BLaER1 (cell line): ENCODE data around the gene SCCPDH.
A peak's percentile ranks its signal among the peaks of the same experiment; 100 is the strongest.

Source experiments
- H3K27ac ChIP-seq: shearing (Covaris generic); formaldehyde crosslinking; 2 replicates; pipeline ENCODE4 v1.8.1; 2022
- H3K27me3 ChIP-seq: shearing (Covaris generic); formaldehyde crosslinking; 2 replicates; pipeline ENCODE4 v1.8.1; 2022
- H3K36me3 ChIP-seq: shearing (Covaris generic); formaldehyde crosslinking; 2 replicates; pipeline ENCODE4 v1.8.1; 2022
- H3K4me1 ChIP-seq: shearing (Covaris generic); formaldehyde crosslinking; 2 replicates; pipeline ENCODE4 v1.8.1; 2022
- H3K4me2 ChIP-seq: shearing (Covaris generic); formaldehyde crosslinking; 2 replicates; pipeline ENCODE4 v1.8.1; 2022
- H3K4me3 ChIP-seq: shearing (Covaris generic); formaldehyde crosslinking; 2 replicates; pipeline ENCODE4 v1.8.1; 2022
- H3K9ac ChIP-seq: shearing (Covaris generic); formaldehyde crosslinking; 2 replicates; pipeline ENCODE4 v1.8.1; 2022
- H3K9me3 ChIP-seq: shearing (Covaris generic); formaldehyde crosslinking; 2 replicates; pipeline ENCODE4 v1.8.1; 2022
- H4K20me1 ChIP-seq: shearing (Covaris generic); formaldehyde crosslinking; 2 replicates; pipeline ENCODE4 v1.8.1; 2022
- Cebpa-rat ChIP-seq: shearing (Covaris generic); IDR thresholded peaks from 2 replicates; pipeline ENCODE4 v1.8.1; 2022

Gene SCCPDH

DNA sequence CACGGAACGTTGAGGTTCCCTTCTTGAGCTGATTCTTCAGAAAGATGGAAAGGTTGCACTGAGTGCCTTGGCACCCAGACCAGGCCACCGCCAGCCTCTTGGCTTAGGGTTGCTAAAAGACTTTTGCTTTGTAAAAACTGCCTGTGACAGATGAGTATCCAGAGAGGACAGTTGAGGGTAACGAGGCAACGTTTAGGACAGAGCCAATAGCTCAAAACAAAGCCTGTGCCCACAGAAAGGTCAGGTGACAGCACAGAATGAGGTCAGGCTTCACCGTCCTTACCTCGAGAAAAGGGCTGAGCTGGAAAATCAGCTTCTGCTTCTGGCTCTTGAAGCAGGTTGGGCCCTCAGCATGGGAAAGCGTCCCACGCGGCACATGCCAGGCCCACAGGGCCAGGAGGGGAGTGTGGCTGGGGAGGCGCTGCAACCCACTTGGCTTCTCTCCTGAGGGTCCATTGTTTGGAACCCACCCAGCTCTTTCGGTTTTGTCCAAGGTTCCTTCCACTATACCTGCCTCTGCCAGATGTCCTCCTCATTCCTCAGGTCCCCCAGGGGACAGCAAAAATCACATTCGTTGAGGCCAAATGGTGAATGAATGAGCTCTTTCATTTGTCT is 55.5 kb downstream of the SCCPDH start:
- no peak for TF ChIP-seq Cebpa-rat
- Histone ChIP-seq H4K20me1 (no peaks in the 10 kb centered on the region), H3K36me3 (peaks cover 68% of the 10 kb centered on the region), H3K9ac (peak overlapping the region; percentile 42; the same call in 1 of the 2 replicates), H3K9me3 (no peaks in the 10 kb centered on the region), H3K4me3 (no peak overlapping the region), H3K27ac (peak overlapping the region; percentile 84), H3K4me1 (peaks cover 98% of the 10 kb centered on the region), H3K4me2 (peak overlapping the region; percentile 70), H3K27me3 (no peaks in the 10 kb centered on the region)

DNA sequence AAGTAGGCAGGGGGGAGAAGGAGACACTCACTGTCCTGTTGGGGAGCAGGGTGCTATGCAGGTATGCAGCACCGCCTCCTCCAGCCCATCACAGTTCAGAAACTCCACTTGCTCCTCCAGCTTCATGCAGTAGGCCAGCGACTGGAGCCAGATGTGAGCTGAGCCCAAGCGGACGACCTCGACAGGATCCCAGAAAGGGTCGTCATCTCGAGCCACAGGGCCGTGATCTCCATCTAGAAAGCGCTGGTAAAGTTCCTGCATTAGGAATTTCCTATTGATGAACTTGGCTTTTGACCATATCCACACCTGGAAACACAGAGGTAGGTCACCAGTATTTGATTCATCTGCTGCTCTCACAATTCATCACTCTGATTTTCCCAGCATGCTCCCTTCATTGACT is 56.1 kb downstream of the SCCPDH start:
- H3K27ac ChIP-seq = peak overlapping the region; percentile 84
- H3K9me3 ChIP-seq = no peaks in the 10 kb centered on the region
- H3K4me2 ChIP-seq = peak overlapping the region; percentile 70
- peaks cover 62% of the 10 kb centered on the region for H3K36me3 ChIP-seq
- no peaks in the 10 kb centered on the region for H4K20me1 ChIP-seq
- H3K9ac ChIP-seq = no peak overlapping the region; the same call in 1 of the 2 replicates
- TF ChIP-seq Cebpa-rat = no peak
- no peak overlapping the region for H3K4me3 ChIP-seq
- peaks cover 99% of the 10 kb centered on the region for H3K4me1 ChIP-seq
- no peaks in the 10 kb centered on the region for H3K27me3 ChIP-seq

DNA sequence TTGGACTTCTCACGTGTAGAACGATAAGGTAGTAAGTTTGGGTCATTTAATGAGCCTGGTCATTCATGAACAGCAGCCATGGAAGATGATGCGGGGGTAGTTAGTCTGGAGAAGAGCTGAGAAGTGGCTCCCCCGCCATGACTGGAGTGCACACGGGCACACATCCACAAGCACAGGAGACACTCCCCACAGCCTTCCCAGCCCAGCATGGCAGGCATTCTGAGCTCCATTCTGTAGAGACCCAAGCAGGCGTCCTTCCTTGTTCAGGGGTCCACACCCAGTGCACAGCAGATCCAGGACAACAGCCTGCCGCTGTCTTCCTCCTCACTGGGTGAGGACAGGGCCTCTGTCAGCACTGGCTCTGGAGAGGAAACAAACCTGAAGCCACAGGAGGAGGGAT is 57.0 kb downstream of the SCCPDH start:
- Histone ChIP-seq H3K4me3 (no peak overlapping the region), H3K27me3 (no peaks in the 10 kb centered on the region), H3K9ac (peak overlapping the region; percentile 44; the same call in 1 of the 2 replicates), H3K36me3 (peaks cover 52% of the 10 kb centered on the region), H4K20me1 (no peaks in the 10 kb centered on the region), H3K9me3 (no peaks in the 10 kb centered on the region), H3K4me1 (peaks cover 99% of the 10 kb centered on the region), H3K4me2 (peak overlapping the region; percentile 70), H3K27ac (peak overlapping the region; percentile 84)
- TF ChIP-seq Cebpa-rat = no peak

DNA sequence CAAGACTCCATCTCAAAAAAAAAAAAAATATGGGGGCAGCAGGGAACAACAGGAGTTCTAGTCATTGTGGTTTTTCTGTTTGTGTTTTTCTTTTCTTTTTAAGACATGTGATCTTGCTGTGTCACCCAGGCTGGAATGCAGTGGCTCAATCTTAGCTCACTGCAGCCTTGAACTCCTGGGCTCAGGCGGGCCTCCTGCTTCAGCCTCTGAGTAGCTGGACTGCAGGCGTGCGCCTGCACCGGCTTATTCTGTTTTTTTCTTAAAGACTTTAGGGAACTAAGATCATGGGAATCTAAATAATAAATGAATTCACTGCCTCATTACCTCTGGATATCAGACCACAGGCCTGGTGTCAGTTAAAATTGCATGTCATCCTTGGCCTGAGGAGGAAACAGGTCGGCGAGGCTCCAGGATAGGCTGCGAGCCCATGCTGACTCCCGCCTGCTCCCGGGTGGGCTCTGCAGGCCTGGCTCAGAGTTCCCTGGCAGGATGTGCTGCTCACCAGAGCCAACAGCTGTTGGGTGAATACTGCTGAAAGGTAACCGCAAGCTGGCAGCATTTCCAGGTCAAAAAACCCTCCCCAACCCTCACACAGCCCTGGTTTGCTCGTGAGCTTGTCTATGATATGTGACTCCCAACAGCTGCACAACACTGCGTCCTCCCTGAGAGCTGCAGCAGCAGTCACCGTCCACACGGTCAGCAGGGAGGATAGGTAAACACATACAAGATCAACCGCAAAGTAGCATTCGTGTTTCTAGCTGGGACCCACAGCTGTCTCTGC is 58.1 kb downstream of the SCCPDH start:
- peak overlapping the region; percentile 44; the same call in 1 of the 2 replicates for H3K9ac ChIP-seq
- H3K4me1 ChIP-seq = peaks cover 99% of the 10 kb centered on the region
- TF ChIP-seq Cebpa-rat = no peak
- H3K27ac ChIP-seq = peak overlapping the region; percentile 84
- H3K4me2 ChIP-seq = peak overlapping the region; percentile 70
- no peaks in the 10 kb centered on the region for H4K20me1 ChIP-seq
- no peak overlapping the region for H3K4me3 ChIP-seq
- peaks cover 41% of the 10 kb centered on the region for H3K36me3 ChIP-seq
- H3K27me3 ChIP-seq = no peaks in the 10 kb centered on the region
- no peaks in the 10 kb centered on the region for H3K9me3 ChIP-seq

DNA sequence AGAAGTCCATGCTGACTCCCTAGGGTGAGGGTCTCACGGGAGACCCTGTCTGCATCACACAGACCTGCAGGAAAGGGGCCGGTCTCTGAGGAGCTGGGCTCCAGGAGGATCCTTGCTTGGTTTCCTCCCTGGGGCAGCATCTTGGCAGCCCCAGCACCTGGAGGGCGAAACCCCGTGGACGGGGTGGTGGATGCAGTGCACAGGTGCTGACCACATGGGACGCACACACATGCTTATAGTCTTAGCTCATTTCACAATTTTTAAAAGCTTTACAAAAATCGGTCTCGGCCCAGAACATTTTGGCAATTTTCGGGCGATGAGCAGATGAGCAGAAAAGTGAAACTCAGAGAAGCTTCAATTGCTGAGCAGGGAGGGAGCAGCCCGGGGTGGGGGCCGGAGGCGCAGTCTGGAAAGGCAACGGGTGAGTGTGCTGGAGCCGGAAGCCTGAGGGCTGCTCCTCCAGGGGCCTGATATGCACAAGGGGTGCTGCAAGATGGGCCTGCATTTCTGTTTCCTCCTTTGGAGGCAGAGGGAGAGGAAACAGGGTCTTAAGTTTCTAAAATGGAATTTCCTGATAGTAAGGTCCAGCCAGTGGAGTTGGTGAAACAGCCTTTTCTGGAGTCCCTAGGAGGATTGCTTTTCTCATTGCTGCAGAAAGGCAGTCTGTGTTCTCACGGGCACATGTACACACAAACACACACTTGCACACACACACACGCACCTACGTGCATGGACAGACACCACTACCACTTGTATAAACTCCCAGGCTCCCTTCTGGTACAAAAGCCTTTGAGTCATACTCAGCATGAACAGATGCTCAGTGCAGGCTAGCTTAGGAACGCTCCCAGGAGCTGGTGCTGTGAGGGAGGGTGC is 60.6 kb downstream of the SCCPDH start:
- H3K4me3 ChIP-seq = peak overlapping the region; percentile 61
- H3K4me1 ChIP-seq = peaks cover 99% of the 10 kb centered on the region
- peaks cover 16% of the 10 kb centered on the region for H3K36me3 ChIP-seq
- no peaks in the 10 kb centered on the region for H3K9me3 ChIP-seq
- H3K27ac ChIP-seq = peak overlapping the region; percentile 91
- H3K27me3 ChIP-seq = no peaks in the 10 kb centered on the region
- H3K9ac ChIP-seq = peak overlapping the region; percentile 74
- peak overlapping the region; percentile 93 for H3K4me2 ChIP-seq
- no peaks in the 10 kb centered on the region for H4K20me1 ChIP-seq
- no peak for TF ChIP-seq Cebpa-rat

DNA sequence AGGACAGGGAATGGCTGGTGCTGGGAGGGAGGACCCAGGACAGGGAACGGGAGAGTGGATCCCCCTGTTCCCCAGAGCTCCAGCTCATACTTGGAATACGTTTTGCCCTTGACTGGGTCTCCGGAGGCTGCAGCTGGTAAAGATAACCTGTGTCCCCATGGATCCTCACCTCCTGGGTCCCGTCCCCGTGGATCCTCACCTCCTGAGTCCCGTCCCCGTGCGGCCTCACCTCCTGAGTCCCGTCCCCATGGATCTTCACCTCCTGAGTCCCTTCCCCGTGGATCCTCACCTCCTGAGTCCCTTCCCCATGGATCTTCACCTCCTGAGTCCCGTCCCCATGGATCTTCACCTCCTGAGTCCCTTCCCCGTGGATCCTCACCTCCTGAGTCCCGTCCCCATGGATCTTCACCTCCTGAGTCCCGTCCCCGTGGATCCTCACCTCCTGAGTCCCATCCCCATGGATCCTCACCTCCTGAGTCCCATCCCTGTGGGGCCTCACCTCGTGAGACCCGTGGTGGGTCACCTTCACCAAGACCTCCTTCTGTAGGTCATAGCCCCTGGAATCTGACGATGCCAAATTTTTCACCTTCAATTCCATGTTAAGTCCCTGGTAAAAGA is 61.4 kb downstream of the SCCPDH start:
- peak overlapping the region; percentile 91 for H3K27ac ChIP-seq
- H3K9me3 ChIP-seq = no peaks in the 10 kb centered on the region
- H3K4me2 ChIP-seq = peak overlapping the region; percentile 93
- H3K27me3 ChIP-seq = no peaks in the 10 kb centered on the region
- peaks cover 13% of the 10 kb centered on the region for H3K36me3 ChIP-seq
- peak overlapping the region; percentile 61 for H3K4me3 ChIP-seq
- H3K4me1 ChIP-seq = peaks cover 99% of the 10 kb centered on the region
- no peak for TF ChIP-seq Cebpa-rat
- H3K9ac ChIP-seq = peak overlapping the region; percentile 74
- H4K20me1 ChIP-seq = no peaks in the 10 kb centered on the region

DNA sequence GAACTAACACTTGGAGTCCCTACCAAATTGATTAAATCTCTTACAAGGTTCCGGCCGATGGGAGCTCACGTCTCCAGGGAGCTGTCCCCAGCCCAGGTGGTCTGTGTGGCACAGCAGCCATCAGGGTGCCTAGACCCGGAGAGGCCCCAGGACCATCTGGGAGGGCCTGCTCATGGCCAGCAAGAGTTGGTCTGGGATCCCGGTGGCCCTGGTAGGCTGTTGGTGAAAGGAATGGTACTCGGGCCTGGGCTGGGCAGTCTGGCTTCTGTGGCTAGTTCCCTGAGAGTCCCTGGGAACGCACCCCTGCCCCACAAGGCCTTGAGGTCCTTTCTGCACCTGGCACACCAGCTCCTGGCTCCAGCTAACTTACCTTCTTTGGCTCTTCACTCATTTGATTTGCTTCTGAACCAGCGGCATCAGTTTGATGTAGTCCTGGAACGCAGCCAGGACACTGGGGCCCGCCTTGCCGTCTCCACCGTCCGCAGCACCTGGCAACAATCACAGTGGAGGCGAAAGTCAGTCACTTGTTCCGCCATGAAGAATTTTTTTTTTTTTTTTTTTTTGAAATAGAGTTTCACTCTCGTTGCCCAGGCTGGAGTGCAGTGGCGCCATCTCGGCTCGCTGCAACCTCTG is 62.5 kb downstream of the SCCPDH start:
- peaks cover 97% of the 10 kb centered on the region for H3K4me1 ChIP-seq
- peak overlapping the region; percentile 93 for H3K4me2 ChIP-seq
- H3K4me3 ChIP-seq = no peak overlapping the region
- H4K20me1 ChIP-seq = no peaks in the 10 kb centered on the region
- no peak overlapping the region; the same call in 1 of the 2 replicates for H3K9ac ChIP-seq
- H3K9me3 ChIP-seq = no peaks in the 10 kb centered on the region
- no peaks in the 10 kb centered on the region for H3K27me3 ChIP-seq
- peaks cover 15% of the 10 kb centered on the region; the same call in 1 of the 2 replicates for H3K36me3 ChIP-seq
- peak overlapping the region; percentile 91 for H3K27ac ChIP-seq
- TF ChIP-seq Cebpa-rat = no peak

DNA sequence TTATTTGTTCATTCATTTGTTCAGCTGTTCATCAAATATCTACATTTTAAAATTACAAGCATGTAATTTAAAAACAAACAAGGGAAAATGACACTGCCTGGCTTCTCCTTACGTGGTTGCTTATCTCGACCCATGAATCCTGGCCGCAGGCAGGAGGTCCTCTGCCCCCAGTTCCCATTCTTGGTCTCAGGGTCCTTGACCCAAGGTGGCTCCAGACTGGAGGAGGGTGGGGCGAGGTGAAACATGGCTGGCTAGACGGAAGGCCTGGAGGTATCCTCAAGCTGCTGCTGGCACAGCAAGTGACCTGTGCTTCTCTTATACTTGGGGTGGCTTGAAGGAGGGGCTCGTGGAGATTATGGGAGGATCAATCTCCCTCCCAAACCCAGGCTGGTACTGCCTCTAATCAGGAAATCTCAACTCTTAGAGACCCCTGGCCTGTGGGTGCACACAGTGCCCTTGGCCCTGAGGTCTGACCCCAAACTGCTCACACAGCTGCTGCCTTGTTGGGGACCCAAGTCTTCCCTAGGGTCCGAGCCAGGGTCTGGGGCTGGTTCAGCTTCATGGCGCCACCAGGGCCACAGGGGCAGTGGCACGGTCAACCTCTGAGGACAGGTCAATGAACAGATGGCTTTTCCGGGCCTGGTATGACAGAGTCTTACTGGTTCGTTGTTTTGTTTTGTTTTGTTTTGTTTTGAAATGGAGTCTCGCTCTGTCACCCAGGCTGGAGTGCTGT is 63.7 kb downstream of the SCCPDH start:
- peak overlapping the region; percentile 94 for H3K27ac ChIP-seq
- H3K4me2 ChIP-seq = peak overlapping the region; percentile 93
- TF ChIP-seq Cebpa-rat = no peak
- peaks cover 21% of the 10 kb centered on the region; the same call in 1 of the 2 replicates for H3K36me3 ChIP-seq
- no peaks in the 10 kb centered on the region for H3K27me3 ChIP-seq
- H4K20me1 ChIP-seq = no peaks in the 10 kb centered on the region
- H3K4me3 ChIP-seq = no peak overlapping the region
- no peaks in the 10 kb centered on the region for H3K9me3 ChIP-seq
- peaks cover 96% of the 10 kb centered on the region for H3K4me1 ChIP-seq
- H3K9ac ChIP-seq = peak overlapping the region; percentile 83; the same call in 1 of the 2 replicates
